ENCODE results near the gene SIRT7.
"Not testable (repeated sequence)": the region's sequence is repeated elsewhere in the genome, so short reads cannot be mapped to it uniquely, and the experiment has no call there.

The SIRT7 gene

DNA sequence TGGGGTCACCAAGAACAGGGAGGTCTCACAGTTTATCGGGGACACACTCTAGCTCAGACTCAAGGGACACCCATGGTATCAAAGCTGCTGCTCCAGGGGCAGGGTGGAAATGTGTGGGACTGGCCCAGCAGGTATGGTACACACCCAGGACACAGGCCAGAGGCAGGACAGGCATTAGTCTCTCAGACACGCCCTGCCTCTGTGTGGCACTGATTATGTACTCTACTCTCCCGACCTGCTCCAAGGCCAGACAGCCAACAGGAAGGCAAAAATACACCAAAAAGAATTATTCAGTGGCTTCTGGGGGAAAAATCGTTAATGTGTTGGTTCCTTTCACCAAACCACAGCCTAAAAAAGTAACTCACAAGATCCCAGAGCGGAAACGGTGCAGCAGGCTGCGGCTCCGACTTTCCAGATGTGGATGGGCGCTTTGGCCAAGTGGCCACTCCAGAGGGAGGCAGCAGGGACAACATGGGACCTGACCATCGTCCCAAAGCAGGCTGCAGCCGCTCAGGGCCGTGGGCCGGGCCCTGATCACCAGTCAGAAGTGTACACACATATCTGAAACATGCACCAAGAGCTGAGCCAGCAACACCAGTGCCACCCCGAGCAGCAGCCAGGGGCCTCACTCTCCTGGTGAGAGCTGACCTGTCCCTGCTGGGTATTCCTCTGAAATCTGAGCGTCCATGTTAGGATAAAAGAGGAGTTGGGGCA, 1.0 kb upstream of the SIRT7 start:
- no peak for DNase-seq

DNA sequence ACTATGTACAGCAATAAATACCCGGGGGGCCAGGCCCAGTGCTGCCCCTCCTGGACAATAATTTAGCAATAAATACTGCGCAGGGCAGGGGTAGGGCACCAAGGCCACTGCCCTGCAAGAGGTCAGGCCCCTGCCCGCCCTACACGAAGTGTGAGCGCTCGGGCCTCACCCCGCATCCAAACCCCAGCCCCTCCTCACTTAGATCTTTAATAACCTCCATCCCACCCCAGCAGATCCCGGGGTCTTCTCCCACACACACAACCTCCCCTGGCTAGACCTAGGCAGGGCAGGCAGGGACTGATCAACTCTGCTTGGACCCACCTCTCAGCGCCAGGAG, 325 bp upstream of the SIRT7 start:
- not testable (repeated sequence) for DNase-seq

DNA sequence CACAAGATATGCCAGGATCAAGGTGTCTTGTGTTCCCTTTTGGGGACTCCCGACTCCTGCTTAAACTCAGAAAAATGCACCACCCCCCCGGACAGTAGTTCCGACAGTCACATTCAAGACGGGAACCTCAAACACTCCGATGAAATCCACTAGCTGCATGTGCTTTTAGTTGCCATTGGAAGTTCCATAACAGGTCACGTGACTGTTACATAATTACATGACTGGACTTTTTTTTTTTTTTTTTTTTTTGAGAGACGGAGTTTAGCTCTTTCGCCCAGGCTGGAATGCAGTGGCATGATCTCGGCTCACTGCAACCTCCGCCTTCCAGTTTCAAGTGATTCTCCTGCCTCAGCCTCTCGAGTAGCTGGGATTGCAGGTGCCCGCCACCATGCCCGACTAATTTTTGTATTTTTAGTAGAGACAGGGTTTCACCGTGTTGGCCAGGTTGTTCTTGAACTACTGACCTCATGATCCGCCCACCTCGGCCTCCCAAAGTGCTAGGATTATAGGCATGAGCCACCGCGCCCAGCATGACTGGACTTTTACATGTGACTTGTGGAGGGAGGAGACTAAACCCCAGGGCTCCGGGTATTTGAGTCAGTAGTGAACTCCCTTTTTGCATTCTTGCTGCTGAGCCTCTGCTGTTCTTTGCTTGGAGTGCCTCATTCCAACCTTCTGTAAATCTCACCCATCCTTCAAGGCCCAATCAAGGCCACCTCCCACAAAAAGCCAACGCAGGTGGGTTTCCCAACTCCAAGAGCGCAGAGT, 1.6 kb downstream of the SIRT7 start:
- no peak for DNase-seq

DNA sequence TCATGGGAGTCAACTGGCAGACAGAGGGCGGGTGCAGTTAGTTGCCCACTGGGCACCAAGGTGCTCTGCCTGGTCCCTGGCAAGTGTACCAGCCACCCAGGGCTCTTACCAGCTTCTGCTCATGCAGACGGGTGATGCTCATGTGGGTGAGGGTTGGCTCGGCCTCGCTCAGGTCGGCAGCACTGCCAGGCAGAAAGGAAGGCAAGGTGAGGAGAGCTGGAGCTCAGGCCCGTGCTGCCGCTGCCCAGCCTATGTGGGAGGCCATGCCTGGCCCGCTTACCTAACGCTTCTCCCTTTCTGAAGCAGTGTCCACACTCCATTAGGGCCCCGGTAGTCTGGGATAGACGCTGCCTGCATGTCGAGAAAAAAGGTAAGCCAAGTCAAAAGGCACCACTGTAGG, 2.6 kb downstream of the SIRT7 start:
- no peak for DNase-seq

DNA sequence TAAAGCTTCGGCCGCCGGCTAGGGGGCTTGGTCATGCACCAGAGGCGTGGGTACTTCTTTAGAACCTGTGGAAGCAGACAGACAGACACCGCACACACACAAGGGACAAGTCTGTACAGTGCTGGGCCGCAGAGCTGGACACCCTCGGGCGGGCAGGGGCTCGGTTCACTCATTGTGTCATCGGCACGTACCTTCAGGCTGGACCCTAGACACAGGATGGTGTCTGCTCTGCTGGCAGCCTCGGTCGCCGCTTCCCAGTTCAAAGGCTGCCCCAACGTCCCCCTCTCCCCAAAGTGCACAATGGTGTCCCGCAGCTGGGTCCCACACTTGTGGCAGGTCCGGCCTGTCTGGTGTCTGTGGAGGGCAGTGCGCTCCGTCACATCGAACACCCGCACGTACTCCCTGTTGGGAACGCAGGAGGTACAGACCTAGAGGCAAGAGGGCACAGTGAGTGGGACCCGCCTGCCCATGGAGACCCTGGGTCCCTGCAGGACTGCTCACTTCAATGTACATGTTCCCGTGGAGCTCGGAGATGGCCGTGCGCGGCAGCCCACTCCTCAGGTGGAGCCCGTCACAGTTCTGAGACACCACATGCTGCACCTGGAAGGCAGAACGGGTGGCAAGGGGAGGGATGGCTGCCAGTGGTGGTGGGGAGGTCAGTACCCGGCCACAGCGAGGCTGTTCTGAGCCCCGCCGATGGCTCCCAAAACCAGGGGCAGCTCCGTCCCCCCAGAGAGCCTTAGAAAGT, 3.7 kb downstream of the SIRT7 start:
- DNase-seq: no peak

DNA sequence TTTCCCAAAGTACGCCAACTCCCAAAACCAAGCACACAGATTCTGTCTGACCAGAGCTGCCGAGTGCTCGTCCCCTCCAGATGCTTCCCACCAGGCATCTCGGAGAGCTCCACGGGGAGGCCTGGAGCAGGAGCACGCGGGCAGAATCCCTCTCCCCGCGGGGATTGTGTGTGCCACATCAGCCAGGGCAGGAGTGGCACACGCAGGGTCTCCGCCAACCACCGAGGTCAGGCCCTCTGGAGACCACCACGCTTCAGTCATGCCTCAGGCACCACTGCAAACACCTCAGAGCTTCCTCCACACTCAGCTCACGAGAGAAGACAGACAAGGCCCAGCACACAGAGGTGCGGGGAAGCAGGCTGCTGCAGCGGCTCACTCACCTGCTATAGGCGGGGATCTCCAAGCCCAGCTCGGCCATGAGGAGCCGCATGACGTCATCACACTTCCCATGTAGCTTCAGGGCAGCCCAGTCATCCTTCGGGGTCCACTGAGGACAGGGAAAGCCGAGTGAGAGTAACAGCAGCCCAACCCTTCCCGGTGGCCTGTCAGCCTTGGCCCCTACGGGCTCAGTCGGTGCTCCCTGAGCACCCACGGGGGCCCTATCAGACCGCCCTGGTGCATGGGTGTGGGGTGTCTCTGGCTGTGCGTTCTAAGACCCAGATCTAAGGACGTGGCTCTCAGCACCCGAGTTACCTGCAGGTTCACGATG, 4.4 kb downstream of the SIRT7 start:
- no peak for DNase-seq

DNA sequence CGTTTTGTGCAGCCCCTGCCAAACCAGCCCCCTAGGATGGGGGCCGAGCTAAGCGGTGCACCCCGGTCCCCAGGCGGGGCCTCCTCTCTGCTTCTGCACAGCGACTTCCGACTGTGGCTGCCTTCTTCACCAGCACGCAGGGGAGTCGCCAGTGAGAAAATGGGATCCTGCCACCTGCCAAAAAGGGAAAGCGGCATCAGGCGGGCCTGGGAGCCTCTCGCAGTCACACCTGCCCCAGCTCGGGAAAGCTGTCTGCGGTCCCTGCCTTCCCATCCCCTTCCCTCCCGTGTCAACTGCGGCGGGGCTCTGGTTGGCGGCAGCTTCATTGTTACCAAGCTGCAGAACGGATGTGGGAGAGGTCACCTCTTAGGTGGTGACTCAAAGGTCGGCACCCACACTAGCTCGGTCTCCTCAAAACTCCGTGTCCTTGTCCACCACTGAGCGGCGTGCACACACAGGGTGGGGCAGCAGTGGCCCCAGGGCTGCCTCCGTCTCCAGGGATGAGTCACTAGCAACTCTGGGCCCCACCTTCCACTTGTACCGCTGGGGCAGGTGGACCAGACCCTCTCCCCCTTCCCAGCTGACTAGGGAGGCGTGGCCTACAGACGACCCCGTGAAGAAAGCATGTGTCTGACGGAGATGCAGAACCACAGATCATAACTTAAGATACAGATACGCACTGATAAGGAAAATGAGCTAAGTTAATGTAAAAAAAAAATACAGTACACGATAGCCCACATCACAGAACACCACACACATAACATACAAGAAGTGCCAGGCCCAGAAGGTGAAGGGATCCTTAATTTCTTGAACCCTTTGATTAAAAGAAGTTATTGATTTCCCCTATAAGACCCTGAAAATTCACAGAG, 5.3 kb downstream of the SIRT7 start:
- DNase-seq: no peak

DNA sequence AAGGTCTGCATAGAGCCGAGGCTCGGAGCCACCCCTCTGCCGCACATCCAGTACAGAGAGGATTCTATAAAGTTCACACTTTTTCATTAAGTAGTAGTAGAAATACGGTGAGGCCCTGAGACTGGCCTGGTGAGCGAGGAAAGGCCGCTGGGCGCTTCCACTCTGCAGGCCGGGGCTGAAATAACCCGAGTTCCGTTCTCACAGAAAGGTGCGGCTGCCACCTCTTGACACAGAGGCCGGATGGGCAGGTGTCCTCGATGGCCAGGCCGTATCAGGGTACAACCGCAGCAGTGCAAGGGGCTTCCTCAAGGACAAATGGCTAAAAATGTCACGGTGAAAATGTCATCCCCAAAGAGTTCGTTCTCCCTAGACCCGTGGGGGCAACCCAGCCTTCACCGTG, 6.0 kb downstream of the SIRT7 start:
- no peak for DNase-seq

DNA sequence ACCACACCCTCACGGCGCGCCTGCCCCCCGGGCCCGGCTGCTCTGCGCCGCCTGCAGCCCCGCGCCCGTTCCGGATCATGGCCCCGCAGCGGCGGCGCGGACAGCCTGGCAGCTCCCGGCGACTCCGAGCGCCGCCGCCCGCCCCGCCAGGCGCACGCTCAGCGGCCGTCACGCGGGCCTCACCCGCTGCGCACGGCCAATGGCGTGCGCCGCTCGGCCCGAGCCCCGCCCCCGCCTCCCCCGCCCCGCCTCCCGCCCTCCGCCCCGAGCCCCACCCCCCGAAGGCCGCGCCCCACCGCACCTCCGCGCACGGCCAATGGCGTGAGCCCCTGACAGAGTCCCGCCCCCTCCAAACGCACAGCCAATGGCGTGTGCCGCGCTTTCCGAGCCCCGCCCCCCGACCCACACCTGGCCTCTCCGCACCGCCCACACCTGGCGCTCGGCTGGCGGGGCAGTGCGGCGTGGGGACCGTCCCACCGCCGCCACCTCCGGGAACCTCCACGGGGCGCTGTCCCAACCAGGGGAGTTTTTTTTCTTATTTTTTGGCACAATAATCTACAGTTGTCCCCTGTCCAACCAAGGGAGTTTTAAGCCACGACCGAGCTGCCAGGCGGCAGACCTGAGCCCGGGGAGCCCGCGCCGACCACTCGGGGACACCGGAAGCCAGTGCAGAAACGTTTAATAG, 6.6 kb downstream of the SIRT7 start, which contains the start of gene PCYT2:
Gene PCYT2 (minus strand): TSS at position 123 of the 685 bp plus-strand sequence. CDS start 44 bp downstream, at position 79.
- peak; percentile 95 for DNase-seq

DNA sequence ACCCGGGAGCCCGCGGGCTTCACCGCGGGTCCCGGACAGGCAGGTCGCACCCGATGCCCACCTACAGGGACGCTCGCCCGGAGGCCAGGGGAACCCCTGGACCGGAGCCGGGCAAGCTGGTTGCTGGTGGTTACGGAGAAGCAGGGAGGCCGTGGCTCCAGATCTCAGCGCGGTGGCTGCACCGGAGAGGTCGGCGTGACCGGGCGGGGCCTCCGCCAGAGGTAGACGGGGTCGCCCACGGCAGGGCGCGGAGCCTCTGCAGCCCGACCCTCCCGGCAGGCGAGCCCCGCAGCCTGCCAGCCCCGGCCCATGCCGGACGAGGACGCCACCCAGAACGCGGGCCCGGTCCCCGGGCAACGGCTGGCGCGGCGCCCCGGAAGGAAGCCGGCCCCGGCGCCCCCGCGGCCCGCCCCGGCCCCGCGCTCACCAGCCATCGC, 7.1 kb downstream of the SIRT7 start:
- no peak for DNase-seq

DNA sequence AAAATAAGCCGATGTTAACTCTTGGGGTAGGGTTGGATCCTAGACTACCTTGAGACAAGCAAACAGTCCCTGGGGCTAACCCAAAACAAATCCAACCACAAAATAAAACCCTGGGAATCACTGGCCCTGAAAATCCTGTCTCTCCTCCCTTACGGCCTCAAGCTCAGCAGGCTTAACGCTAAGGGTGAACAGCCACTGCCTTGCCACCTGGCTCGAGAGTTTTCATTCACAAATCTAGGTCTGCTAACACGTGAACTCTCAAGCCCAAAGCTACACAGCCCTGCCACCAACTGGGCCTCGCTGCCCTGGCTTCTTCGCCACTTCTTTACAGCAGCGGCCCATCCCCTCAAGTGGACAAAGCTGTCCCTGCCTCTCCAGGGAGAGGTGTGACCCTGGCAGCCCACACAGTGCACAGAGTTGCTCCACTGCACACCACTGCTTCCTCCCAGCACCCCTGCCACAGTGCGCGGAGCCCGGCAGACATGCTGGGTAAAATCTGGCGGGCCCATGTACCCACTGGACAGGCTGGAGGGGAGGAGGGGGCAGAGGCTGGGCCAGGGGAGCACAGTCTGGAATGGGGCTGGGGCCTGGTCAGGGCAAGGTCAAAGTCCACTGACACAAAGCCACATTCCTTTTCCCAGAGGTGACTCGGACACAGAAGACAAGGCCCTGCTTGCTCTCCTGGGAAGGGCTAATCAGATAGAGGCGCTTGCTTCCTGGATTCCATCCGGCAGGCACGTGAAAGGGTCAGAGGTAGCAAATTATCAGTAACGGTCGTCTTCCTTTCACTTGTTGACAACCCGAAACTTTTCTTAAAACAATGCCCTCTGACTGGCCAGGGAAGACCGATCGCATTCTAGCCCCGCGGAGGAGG, 7.8 kb downstream of the SIRT7 start:
- no peak for DNase-seq

DNA sequence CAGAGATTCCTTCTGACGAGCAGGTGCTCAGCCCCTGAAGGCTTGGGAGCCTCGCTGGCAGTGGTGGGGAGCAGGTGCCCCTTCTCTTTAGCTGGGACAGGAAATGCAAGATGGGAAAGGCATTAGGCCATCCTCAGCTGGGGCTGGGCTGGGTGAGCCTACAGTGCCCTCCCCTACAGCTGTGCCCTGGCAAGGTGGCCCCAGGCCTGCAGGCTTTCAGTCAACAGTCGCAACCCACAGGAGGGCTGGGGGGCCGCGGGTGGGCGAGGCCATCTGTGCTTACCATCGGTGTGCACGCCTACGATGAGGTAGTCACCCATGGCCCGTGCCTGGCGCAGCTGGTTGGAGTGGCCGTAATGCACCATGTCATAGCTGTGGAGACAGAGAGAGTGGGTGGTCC, 8.7 kb downstream of the SIRT7 start:
- DNase-seq: no peak

DNA sequence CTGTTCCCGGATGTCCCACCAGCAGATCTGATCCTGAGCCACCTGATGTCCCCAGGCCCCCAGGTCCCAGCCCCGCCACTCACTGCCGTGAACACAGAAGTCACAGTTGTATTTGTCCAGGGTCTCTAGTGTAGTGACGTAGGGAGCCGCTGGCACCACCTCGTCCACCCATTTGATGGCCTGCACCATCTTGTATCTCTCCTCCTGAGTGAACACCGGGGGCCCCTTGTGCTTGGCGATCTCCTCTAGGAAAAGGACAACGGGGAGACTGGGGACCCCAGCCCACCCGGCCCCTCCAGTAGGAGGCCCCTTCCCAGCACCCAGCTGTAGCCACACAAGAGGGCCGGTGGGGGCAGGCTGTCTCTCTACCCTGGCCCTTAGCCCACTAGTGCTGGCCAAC, 9.2 kb downstream of the SIRT7 start:
- no peak for DNase-seq

DNA sequence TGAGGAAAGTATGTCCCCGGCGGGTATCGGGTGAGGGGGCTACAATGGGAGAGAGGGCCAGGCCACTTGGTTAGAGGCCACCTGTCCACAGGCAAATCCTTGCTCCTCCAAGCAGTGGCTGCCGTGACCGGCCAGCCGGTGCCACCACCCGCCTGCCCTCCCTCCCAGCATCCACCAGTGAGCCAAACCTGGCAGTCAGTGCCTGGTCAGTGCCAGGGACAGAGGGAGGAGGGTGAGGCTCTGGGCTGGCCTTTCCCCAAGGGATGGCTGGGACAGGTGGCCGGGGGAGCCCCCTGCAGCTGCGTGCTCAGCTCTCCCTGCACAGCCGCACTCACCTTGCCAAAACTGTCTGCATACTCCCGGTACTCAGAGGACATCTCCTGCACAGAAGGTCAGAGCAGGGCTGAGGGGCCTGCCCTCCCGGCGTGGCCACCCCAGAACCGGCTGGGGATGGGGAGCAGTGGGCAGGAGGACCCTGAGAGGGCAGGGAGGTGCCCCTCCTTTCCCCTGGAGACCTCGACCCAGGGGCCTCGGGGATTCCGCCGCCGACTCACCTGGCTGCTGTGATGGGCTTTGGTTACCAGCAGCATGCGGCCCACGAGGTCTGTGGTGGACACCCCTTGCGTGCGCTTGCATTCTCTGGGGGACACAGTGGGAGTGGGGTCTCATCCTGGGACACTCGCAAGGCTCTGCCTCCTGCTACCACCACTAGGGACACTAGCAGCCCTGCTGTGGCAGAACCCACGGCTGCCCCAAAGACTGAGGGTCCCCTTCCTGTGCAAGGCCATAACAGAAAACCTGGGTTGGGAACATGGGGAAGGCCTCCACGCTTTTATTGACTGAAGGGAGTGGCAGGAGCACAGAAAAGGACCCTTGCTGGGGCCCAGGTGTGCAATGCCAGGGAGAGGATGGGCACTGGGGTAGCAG, 10.5 kb downstream of the SIRT7 start:
- DNase-seq: no peak

DNA sequence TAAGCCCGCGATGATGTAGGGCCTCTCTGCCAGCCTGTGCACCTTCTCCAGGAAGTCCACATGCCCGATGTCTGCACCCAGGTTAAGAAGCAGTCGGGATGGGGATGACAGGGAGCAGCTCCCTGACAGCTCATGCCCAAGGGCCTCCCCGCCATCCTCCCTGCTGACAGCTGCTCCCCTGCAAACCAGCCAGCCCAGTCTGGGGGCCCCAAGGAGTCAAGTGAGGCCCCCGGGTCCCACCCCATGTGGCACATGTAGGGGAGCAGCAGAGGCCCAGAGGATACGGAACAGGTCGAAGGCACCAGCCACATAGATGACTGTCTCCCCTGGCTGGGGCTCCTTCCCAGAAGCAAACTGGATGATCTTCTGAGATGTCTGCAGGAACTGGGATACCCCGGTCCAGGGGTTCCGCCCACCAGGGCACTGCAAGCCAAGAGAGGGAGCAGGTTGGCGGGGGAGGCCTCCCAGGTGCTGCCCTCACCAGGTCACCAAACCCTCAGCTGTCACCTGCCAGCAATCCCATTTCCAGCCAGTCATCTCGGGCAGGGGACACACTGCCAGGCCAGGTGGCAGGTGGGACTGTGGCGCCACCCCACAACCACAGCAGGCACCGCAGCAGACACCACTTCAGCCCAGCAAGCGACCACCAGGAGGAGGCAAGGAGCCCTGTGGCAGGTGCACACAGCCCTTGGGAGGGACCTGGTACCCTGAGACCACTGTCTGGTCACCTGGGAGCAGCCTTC, 11.3 kb downstream of the SIRT7 start:
- no peak for DNase-seq

DNA sequence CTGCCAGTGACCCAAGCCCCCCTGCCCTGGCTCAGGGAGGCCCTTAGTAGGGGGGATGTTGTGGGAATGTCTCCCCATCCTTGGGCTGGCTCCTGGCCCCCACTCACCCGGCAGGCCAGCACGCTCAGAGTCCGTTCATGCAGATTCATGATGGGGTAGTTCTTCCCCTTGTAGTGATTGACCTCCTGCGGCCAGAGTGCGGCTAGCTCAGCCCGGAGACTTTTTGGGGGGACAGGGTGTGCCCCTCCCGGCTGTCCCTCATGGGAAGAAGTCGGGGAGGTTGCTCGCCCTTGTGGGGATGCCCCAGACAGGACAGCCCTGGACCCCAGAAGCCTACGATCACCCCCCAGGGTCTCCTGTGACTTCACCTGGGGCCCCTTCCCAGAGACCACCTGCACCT, 12.0 kb downstream of the SIRT7 start:
- no peak for DNase-seq

DNA sequence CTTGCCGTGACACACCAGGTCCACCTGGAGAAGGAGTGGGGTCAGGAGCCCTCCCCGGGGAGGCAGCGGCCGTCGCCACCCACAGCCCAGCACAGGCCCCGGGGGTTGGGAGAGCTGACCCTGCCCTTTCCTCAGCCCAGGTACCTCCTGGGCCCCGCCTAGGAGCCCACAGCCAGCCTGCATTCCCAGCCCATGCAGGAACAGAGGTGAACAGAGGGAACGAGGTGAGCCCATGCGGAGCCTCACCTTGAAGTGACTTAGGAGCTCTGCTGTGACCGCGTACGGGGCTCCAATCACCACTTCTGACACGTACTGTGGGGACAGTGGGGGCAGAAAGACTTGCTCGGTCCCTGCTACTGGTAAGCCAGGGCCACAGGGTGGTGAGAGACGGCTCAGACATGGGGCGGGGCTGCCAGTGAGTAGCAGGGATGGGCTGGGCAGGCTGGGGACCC, 12.5 kb downstream of the SIRT7 start:
- DNase-seq: no peak

DNA sequence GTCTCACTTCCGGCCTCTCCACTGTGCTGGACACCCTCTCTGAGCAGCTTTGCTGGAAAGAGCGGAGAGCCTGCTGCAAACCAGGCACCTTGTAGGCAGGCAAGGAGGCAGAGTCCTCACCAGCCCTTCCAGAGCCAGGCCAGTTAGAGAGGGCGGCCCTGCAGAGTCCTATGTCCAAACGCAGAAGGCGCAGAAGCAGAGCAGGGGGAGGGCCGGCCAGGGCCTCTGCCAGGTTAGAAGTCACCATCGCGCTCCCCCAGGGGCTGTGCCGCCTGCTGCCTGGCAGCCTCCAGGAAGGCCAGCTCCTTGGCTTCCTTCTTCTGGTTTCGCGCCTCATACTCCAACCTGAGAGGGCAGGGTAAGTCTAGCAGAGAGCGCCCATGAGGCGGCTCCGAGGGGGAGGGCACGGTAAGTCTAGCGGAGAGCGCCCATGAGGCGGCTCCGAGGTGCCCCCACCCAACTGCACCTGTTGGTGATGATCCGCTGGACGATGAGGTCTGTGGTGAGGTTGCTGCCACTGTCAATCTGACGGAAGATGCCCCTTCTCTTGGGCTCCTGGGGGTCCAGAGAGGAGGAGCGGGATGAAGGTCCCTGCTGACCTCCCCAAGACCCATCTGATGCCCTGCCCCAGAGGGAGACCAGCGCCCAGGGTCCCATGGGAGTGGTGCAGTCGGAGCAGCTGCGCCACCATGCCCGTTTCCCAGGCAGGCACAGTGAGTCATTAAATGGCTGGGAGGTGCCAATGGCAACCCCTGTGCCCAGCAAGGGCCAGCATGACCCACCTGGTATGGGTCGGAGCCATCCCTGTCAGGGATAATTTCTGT, 13.2 kb downstream of the SIRT7 start:
- no peak for DNase-seq
